ENCODE data around the gene MSH5. TPM values are rescaled to one million over a fixed set of nuclear protein-coding genes. Genes with fewer than 3 reads are reported as not detected.

MSH5 gene
- polyA plus RNA-seq, 2 donors = 6.3 to 15.8 TPM

DNA sequence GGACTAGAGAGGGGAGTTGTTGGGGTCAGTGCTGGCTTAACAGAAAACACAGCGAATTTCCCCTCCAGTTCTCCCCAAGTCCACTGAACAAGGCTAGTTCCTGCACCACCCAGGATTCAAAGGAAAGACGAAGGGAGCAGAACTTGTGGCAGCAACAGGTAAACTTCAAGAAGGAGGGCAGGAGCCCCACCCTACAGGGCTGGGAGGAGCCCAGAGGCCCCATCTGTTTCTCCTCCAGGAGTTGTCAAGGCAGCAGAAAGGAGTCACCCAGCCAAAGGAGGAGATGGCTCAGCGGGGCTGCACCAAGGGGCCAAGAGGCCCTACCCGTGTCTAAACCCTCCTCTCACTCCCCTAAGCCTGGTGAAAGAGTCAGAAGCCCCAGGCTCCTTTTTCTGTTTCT lies 24.4 kb downstream of the MSH5 start:
- H3K27ac ChIP-seq (ENCODE audit: low read depth in 2 of 2, low read length in 1 of 2) = no peak overlapping the region
- no peaks in the 10 kb centered on the region for H3K9me3 ChIP-seq (ENCODE audit: control insufficient read depth in 2 of 2, insufficient read depth in 1 of 2, low read depth in 1 of 2, low read length in 1 of 2)
- no peaks in the 10 kb centered on the region for H3K27me3 ChIP-seq (ENCODE audit: control insufficient read depth in 1 of 2, insufficient read depth in 2 of 2, low read length in 2 of 2)
- peaks cover 0 to 3% of the 10 kb centered on the region in 2 donors for H3K4me1 ChIP-seq (ENCODE audit: control insufficient read depth in 2 of 2, insufficient read depth in 2 of 2, low read length in 1 of 2)
- no peak overlapping the region for H3K4me3 ChIP-seq (ENCODE audit: low read depth in 1 of 2, low read length in 2 of 2)
- WGBS, 2 donors = 66 to 73% methylated on average over 4 of the region's 4 CpGs
- no peaks in the 10 kb centered on the region for H3K36me3 ChIP-seq (ENCODE audit: control insufficient read depth in 2 of 2, insufficient read depth in 2 of 2, low read length in 1 of 2)

DNA sequence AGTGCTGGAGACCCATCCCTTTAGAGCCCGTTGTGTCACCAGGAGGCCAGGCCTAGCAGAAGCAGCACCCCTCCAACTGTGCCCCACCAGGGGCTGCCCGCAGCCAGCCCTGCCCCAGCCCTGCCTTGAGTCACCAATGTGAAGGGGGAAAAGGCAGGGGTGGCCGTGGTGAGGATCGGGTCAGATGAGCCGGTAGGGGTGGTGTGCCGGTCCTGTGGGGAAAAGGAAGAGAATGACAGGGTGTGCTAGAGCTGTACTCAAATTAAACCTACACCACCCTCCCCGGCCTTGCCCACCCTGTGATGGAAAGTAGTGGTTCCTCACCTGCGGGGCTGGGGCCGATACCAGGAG lies 25.7 kb downstream of the MSH5 start:
- Histone ChIP-seq H3K36me3 (ENCODE audit: control insufficient read depth in 2 of 2, insufficient read depth in 2 of 2, low read length in 1 of 2) (no peaks in the 10 kb centered on the region), H3K4me1 (ENCODE audit: control insufficient read depth in 2 of 2, insufficient read depth in 2 of 2, low read length in 1 of 2) (peaks cover 0 to 3% of the 10 kb centered on the region in 2 donors), H3K27me3 (ENCODE audit: control insufficient read depth in 1 of 2, insufficient read depth in 2 of 2, low read length in 2 of 2) (no peaks in the 10 kb centered on the region), H3K27ac (ENCODE audit: low read depth in 2 of 2, low read length in 1 of 2) (no peak overlapping the region), H3K4me3 (ENCODE audit: low read depth in 1 of 2, low read length in 2 of 2) (no peak overlapping the region), H3K9me3 (ENCODE audit: control insufficient read depth in 2 of 2, insufficient read depth in 1 of 2, low read depth in 1 of 2, low read length in 1 of 2) (no peaks in the 10 kb centered on the region)
- 80 to 89% methylated on average over 9 of the region's 9 CpGs for WGBS, 2 donors

DNA sequence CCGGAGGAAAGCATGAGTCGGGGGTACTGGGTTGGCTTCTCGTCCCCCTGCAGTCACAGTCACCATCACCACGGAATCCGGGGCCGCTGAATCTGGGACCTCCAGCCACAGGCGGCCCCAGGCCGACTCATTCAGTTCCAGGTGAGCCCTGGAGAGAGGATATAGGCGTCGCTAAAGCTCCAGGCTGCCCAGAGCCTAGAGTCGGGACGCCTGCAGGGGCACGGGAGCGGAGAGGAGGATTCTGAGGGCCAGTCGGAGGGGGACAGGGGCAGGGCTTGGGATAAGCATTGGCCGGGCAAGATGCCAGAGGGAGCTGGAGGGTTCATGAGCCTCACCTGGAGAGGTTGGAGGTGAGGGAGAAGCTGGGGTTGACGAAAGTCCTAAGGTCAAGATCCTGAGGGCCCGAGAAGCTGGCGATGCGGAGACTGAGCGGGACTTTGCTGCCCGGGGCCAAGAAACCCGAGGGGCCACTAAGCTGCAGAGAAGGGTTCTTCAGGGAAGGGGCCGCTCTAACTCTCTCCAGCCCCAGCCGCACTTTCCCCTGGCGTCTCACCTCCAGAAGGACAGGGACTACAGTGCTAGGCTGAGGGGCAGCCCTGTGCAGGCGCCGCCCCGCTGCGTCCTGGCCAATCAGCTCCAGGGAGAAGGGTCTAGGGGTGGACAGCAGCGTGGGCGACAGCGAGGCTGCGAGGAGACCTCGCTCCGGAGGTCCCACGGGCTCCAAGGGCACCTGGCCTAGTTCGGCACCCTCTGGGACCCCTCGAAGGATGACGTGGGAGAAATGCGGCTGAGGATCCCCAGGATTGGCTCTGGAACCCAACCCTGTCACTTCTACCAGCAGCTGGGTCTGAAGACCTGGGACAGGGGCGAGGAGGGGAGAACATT lies 26.3 kb downstream of the MSH5 start:
- Histone ChIP-seq H3K27ac (ENCODE audit: low read depth in 2 of 2, low read length in 1 of 2) (no peak overlapping the region), H3K9me3 (ENCODE audit: control insufficient read depth in 2 of 2, insufficient read depth in 1 of 2, low read depth in 1 of 2, low read length in 1 of 2) (no peaks in the 10 kb centered on the region), H3K36me3 (ENCODE audit: control insufficient read depth in 2 of 2, insufficient read depth in 2 of 2, low read length in 1 of 2) (no peaks in the 10 kb centered on the region), H3K4me1 (ENCODE audit: control insufficient read depth in 2 of 2, insufficient read depth in 2 of 2, low read length in 1 of 2) (peaks cover 0 to 3% of the 10 kb centered on the region in 2 donors), H3K27me3 (ENCODE audit: control insufficient read depth in 1 of 2, insufficient read depth in 2 of 2, low read length in 2 of 2) (no peaks in the 10 kb centered on the region), H3K4me3 (ENCODE audit: low read depth in 1 of 2, low read length in 2 of 2) (no peak overlapping the region)
- 49 to 62% methylated on average over 42 of the region's 42 CpGs for WGBS, 2 donors

DNA sequence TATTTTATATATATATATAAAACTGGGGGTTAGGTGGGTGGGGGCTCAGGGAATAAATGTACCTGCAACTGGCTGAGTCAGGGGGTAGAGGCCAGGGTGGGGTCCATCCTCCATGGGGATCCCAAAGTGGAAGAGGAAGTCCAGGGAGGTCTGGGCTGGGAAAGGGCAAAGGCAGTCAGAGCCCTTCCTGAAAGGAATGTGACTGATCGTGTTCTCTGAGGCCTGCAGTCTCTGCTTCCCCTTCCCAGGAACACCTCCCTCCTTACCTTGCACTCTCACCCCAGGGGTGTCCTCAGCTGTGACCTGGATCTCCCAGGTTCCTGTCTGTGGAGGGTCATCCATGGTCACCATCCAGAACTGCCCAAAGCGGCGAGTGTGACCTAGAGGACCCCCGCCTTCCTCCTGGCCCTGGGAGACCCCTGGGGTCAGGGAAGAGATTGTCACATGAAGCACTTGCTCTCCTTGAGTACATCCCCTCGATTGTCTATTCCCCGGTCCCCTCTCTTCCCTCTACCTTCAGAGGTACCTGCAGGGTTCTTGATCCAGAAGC lies 27.4 kb downstream of the MSH5 start:
- H3K4me3 ChIP-seq (ENCODE audit: low read depth in 1 of 2, low read length in 2 of 2) = no peak overlapping the region
- WGBS, 2 donors = 82 to 87% methylated on average over 6 of the region's 6 CpGs

DNA sequence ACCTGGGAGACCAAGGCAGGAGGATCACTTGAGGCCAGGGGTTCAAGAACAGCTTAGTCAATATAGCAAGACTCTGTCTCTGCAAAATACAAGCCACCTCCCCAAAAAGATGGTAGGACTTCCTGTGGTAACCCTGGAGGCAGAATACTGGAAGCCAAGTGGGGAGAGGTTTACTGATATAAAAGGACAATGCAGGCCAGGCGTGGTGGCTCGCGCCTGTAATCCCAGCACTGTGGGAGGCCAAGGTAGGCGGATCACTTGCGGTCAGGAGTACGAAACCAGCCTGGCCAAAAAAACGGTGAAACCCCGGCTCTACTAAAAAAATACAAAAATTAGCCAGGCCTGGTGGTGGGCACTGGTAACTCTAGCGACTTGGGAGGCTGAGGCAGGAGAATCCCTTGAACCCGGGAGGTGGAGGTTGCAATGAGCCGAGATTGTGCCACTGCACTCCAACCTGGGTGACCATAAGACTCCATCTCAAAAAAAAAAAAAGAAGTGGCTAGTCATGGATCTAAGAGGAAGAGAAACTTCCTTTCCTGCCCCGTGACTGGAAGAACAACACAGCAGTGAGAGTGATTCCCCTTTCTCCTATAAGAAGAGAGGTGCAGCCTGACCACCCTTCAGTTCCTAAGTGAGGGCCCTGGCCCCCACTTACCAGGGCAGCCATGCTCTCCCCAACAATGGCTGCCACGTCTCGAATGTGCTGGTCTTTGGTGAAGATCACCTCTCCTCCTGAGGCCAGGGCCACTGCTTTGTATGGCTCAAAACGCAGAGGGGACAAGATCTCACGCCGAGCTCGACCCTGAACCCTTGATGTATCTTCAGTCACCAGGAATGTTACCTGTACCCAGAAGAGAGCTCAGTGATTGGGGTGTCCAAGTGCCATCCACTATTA lies 28.8 kb downstream of the MSH5 start:
- Histone ChIP-seq H3K27ac (ENCODE audit: low read depth in 2 of 2, low read length in 1 of 2) (no peak overlapping the region), H3K27me3 (ENCODE audit: control insufficient read depth in 1 of 2, insufficient read depth in 2 of 2, low read length in 2 of 2) (no peaks in the 10 kb centered on the region), H3K4me1 (ENCODE audit: control insufficient read depth in 2 of 2, insufficient read depth in 2 of 2, low read length in 1 of 2) (peaks cover 0 to 3% of the 10 kb centered on the region in 2 donors), H3K36me3 (ENCODE audit: control insufficient read depth in 2 of 2, insufficient read depth in 2 of 2, low read length in 1 of 2) (no peaks in the 10 kb centered on the region), H3K9me3 (ENCODE audit: control insufficient read depth in 2 of 2, insufficient read depth in 1 of 2, low read depth in 1 of 2, low read length in 1 of 2) (no peaks in the 10 kb centered on the region), H3K4me3 (ENCODE audit: low read depth in 1 of 2, low read length in 2 of 2) (no peak overlapping the region)
- WGBS, 2 donors = 91% methylated on average over 18 of the region's 18 CpGs

More for the DNA sequence above, 27.4 kb downstream of the MSH5 start:
- Histone ChIP-seq H3K27me3 (ENCODE audit: control insufficient read depth in 1 of 2, insufficient read depth in 2 of 2, low read length in 2 of 2) (no peaks in the 10 kb centered on the region), H3K4me1 (ENCODE audit: control insufficient read depth in 2 of 2, insufficient read depth in 2 of 2, low read length in 1 of 2) (peaks cover 0 to 3% of the 10 kb centered on the region in 2 donors), H3K36me3 (ENCODE audit: control insufficient read depth in 2 of 2, insufficient read depth in 2 of 2, low read length in 1 of 2) (no peaks in the 10 kb centered on the region), H3K9me3 (ENCODE audit: control insufficient read depth in 2 of 2, insufficient read depth in 1 of 2, low read depth in 1 of 2, low read length in 1 of 2) (no peaks in the 10 kb centered on the region), H3K27ac (ENCODE audit: low read depth in 2 of 2, low read length in 1 of 2) (no peak overlapping the region)

DNA sequence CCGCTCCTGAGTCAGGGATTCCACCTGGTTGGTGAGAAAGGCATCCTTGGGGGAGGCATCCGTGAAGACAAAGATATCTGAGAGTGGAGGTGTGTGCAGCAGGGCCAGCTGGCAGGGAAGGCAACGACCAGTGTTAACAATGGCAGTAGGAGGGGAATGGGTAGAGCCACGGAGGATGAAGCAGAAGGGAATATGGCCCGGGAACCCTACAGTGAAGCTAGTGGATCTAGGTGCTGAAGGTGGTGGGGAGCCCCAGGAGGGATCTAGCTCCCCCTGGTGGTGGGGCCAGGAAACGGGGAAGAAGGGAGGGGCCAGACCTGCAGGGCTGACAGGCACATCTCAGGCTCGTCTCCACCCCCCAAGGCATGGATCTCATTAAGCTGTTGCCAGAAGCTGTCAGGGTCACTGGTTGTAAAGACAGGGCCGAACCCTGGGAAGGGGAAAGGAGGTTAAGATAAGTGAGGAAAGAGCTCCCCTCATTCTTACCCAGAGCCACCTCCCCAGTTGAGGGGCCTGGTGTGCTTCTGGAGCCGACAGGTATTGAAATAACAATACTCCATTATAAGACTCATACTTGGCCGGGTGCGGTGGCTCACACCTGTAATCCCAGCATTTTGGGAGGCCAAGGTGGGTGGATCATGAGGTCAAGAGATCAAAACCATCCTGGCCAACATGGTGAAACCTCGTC lies 30.0 kb downstream of the MSH5 start:
- H3K27ac ChIP-seq (ENCODE audit: low read depth in 2 of 2, low read length in 1 of 2) = no peak overlapping the region

DNA sequence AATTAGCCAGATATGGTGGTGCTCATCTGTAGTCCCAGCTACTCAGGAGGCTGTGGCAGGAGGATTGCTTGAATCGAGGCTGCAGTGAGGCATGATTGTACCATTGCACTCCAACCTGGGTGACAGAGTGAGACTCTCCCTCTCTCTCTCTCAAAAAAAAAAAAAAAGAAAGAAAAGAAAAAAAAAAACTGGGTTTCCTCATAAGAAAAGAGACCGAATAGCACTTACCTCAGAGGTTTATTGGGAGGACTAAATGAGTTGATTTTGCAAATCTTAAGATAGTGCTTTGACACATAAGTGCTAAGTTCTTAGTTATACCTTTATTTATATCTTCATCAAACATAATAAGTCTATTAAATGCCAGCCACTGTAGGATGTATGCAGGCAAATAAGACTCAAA lies 31.1 kb downstream of the MSH5 start:
- H3K9me3 ChIP-seq (ENCODE audit: control insufficient read depth in 2 of 2, insufficient read depth in 1 of 2, low read depth in 1 of 2, low read length in 1 of 2) = no peaks in the 10 kb centered on the region
- no peaks in the 10 kb centered on the region for H3K36me3 ChIP-seq (ENCODE audit: control insufficient read depth in 2 of 2, insufficient read depth in 2 of 2, low read length in 1 of 2)
- H3K4me3 ChIP-seq (ENCODE audit: low read depth in 1 of 2, low read length in 2 of 2) = no peak overlapping the region
- peaks cover 0 to 6% of the 10 kb centered on the region in 2 donors for H3K4me1 ChIP-seq (ENCODE audit: control insufficient read depth in 2 of 2, insufficient read depth in 2 of 2, low read length in 1 of 2)
- WGBS, 2 donors = 86 to 89% methylated on average over 2 of the region's 2 CpGs
- H3K27ac ChIP-seq (ENCODE audit: low read depth in 2 of 2, low read length in 1 of 2) = no peak overlapping the region
- H3K27me3 ChIP-seq (ENCODE audit: control insufficient read depth in 1 of 2, insufficient read depth in 2 of 2, low read length in 2 of 2) = no peaks in the 10 kb centered on the region

More for the DNA sequence above, 30.0 kb downstream of the MSH5 start:
- Histone ChIP-seq H3K27me3 (ENCODE audit: control insufficient read depth in 1 of 2, insufficient read depth in 2 of 2, low read length in 2 of 2) (no peaks in the 10 kb centered on the region), H3K9me3 (ENCODE audit: control insufficient read depth in 2 of 2, insufficient read depth in 1 of 2, low read depth in 1 of 2, low read length in 1 of 2) (no peaks in the 10 kb centered on the region), H3K36me3 (ENCODE audit: control insufficient read depth in 2 of 2, insufficient read depth in 2 of 2, low read length in 1 of 2) (no peaks in the 10 kb centered on the region), H3K4me3 (ENCODE audit: low read depth in 1 of 2, low read length in 2 of 2) (no peak overlapping the region), H3K4me1 (ENCODE audit: control insufficient read depth in 2 of 2, insufficient read depth in 2 of 2, low read length in 1 of 2) (peaks cover 0 to 3% of the 10 kb centered on the region in 2 donors)
- 55% methylated on average over 12 of the region's 12 CpGs for WGBS, 2 donors

DNA sequence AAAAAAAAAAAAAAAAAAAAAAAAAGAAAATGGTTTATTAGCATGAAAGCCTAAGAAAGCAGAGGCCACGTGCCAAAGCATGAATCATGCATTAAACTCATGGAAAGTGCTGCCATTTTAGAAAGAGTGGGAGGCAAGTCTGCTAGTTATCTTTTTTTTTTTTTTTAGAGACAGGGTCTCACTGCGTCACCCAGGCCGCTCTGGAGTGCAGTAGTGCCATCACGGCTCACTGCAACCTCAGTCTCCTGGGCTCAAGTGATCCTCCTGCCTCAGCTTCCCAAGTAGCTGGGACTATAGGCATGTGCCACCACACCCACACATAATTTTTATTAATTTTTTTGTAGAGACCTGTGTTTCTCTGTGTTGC lies 32.2 kb downstream of the MSH5 start:
- H3K4me1 ChIP-seq (ENCODE audit: control insufficient read depth in 2 of 2, insufficient read depth in 2 of 2, low read length in 1 of 2) = peaks cover 2 to 6% of the 10 kb centered on the region in 2 donors
- H3K36me3 ChIP-seq (ENCODE audit: control insufficient read depth in 2 of 2, insufficient read depth in 2 of 2, low read length in 1 of 2) = no peaks in the 10 kb centered on the region
- H3K27me3 ChIP-seq (ENCODE audit: control insufficient read depth in 1 of 2, insufficient read depth in 2 of 2, low read length in 2 of 2) = no peaks in the 10 kb centered on the region
- no peak overlapping the region for H3K27ac ChIP-seq (ENCODE audit: low read depth in 2 of 2, low read length in 1 of 2)
- 67 to 68% methylated on average over 4 of the region's 4 CpGs for WGBS, 2 donors
- no peaks in the 10 kb centered on the region for H3K9me3 ChIP-seq (ENCODE audit: control insufficient read depth in 2 of 2, insufficient read depth in 1 of 2, low read depth in 1 of 2, low read length in 1 of 2)
- H3K4me3 ChIP-seq (ENCODE audit: low read depth in 1 of 2, low read length in 2 of 2) = no peak overlapping the region

DNA sequence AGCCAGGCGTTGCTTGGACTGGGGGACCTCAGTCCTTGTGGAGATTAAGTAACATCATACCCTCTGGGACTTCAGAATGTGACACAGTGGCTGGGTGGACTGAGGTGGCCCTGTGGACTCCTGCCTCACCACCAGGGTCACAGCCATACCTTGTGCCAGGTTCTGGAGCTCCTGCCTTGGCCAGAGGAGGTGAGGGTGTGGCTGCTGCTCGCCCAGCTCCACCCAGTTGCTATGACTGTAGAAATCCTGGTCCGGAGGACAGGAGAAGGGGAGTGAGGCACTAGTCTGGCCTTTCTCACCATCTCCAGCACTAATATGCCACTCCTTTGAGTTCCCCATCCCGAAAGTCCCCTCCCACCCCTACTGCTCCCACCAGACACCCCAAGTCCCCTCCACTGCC lies 35.4 kb downstream of the MSH5 start:
- Histone ChIP-seq H3K9me3 (ENCODE audit: control insufficient read depth in 2 of 2, insufficient read depth in 1 of 2, low read depth in 1 of 2, low read length in 1 of 2) (no peaks in the 10 kb centered on the region), H3K4me1 (ENCODE audit: control insufficient read depth in 2 of 2, insufficient read depth in 2 of 2, low read length in 1 of 2) (peaks cover 6 to 9% of the 10 kb centered on the region in 2 donors), H3K4me3 (ENCODE audit: low read depth in 1 of 2, low read length in 2 of 2) (no peak overlapping the region), H3K36me3 (ENCODE audit: control insufficient read depth in 2 of 2, insufficient read depth in 2 of 2, low read length in 1 of 2) (peaks cover under 1 to 18% of the 10 kb centered on the region in 2 donors), H3K27ac (ENCODE audit: low read depth in 2 of 2, low read length in 1 of 2) (no peak overlapping the region), H3K27me3 (ENCODE audit: control insufficient read depth in 1 of 2, insufficient read depth in 2 of 2, low read length in 2 of 2) (no peaks in the 10 kb centered on the region)
- WGBS, 2 donors = 59 to 67% methylated on average over 4 of the region's 4 CpGs
